SK-N-SH (cell line): ENCODE results near the gene FZD2.

Experiments
- CTCF ChIP-seq: fragments of 200-600 bp; sonication (generic); IDR thresholded peaks from 2 replicates; pipeline ENCODE4 v1.6.1; 2017; ENCODE audit warnings: antibody characterized with exemption, mild to moderate bottlenecking, moderate library complexity
- FOXJ3 ChIP-seq: sonication (generic); formaldehyde crosslinking; IDR thresholded peaks from 2 replicates; pipeline ENCODE4 v1.5.1; 2020; ENCODE audit warnings: mild to moderate bottlenecking, missing genetic modification reagents
- POLR2AphosphoS5 ChIP-seq: IDR thresholded peaks from 2 replicates; pipeline ENCODE4 v1.6.1; 2012; ENCODE audit warnings: low read depth, low read length
- RAD21 ChIP-seq: IDR thresholded peaks from 2 replicates; pipeline ENCODE4 v1.6.1; 2012; ENCODE audit warnings: mild to moderate bottlenecking, low read length
- USF1 ChIP-seq: IDR thresholded peaks from 2 replicates; pipeline ENCODE4 v1.4.0; 2012; ENCODE audit warnings: low read depth, borderline replicate concordance

GRCh38 chr17:44558334-44558709 lies 1.0 kb downstream of the FZD2 start:
- TF ChIP-seq POLR2AphosphoS5 (no peak), FOXJ3 (no peak), CTCF (no peak), USF1 (no peak), RAD21 (no peak)
